ENCODE data around the gene POM121.
"Not testable (repeated sequence)": the region's sequence is repeated elsewhere in the genome, so short reads cannot be mapped to it uniquely, and the experiment has no call there.

DNA sequence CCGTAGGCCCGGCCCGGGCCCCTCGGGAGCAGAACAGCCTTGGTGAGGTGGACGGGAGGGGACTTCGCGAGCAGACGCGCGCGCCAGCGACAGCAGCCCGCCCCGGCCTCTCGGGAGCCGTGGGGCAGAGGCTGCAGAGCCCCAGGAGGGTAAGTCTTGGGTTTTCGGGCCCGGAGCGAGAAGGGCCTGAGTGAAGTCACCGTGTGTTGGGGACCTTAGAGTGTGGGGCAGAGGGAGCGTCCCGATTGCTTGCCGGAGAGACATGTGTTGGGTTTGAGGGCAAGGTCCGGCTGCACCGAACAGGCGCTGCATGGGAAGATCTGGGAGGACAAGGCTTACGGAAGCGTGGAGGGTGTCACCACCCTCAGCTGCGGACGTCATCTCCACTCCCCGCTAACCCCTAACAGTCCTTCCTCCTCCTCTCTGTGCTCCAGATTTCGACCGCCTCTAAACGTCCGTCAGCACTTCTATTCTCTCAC is 45.1 kb upstream of the POM121 start:
- TF ChIP-seq POLR2A (IDR thresholded peaks at IDR 0.05; ENCODE audit: control extremely low read depth in 1 of 2, low read depth in 2 of 2, low read length in 2 of 2); RXRA (IDR thresholded peaks at IDR 0.05; ENCODE audit: insufficient read depth, low read depth, low read length); NRF1 (IDR thresholded peaks at IDR 0.05; ENCODE audit: low read depth, low read length): not testable (repeated sequence)
- TF ChIP-seq, protein P1, sequence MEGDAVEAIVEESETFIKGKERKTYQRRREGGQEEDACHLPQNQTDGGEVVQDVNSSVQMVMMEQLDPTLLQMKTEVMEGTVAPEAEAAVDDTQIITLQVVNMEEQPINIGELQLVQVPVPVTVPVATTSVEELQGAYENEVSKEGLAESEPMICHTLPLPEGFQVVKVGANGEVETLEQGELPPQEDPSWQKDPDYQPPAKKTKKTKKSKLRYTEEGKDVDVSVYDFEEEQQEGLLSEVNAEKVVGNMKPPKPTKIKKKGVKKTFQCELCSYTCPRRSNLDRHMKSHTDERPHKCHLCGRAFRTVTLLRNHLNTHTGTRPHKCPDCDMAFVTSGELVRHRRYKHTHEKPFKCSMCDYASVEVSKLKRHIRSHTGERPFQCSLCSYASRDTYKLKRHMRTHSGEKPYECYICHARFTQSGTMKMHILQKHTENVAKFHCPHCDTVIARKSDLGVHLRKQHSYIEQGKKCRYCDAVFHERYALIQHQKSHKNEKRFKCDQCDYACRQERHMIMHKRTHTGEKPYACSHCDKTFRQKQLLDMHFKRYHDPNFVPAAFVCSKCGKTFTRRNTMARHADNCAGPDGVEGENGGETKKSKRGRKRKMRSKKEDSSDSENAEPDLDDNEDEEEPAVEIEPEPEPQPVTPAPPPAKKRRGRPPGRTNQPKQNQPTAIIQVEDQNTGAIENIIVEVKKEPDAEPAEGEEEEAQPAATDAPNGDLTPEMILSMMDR (IDR thresholded peaks at IDR 0.05; ENCODE audit: control extremely low read depth in 1 of 3, insufficient read depth in 1 of 3, low read depth in 1 of 3, low read length in 3 of 3), result not testable (repeated sequence)

Data from H1 (cell line).